Osteoblast (primary cell): ENCODE results near the gene TMEM17. TPM values are rescaled to one million over a fixed set of nuclear protein-coding genes. Genes with fewer than 3 reads are reported as not detected.

Experiments
- DNase-seq: peaks from one replicate; pipeline ENCODE4 v3.0.0; 2011; ENCODE audit warnings: low spot score, mixed read lengths; ENCODE audit not compliant: insufficient read length; ENCODE audit errors: missing footprints
- H2AFZ ChIP-seq: 2 replicates; pipeline ENCODE4 v1.6.0; 2011; ENCODE audit warnings: mild to moderate bottlenecking, low read length
- H3K27ac ChIP-seq: 2 replicates; pipeline ENCODE4 v1.5.1; 2011; ENCODE audit warnings: mild to moderate bottlenecking, low read depth, low read length, moderate library complexity
- H3K27me3 ChIP-seq: 2 replicates; pipeline ENCODE4 v1.6.0; 2012; ENCODE audit warnings: mild to moderate bottlenecking, control low read depth, inconsistent platforms, low read length, moderate library complexity; ENCODE audit not compliant: insufficient read depth
- H3K36me3 ChIP-seq: 2 replicates; pipeline ENCODE4 v1.5.1; 2011; ENCODE audit warnings: mild to moderate bottlenecking, low read length, control low read depth, moderate library complexity; ENCODE audit not compliant: insufficient read depth
- H3K4me1 ChIP-seq: 2 replicates; pipeline ENCODE4 v1.5.1; 2011; ENCODE audit warnings: mild to moderate bottlenecking, low read length, control low read depth, moderate library complexity; ENCODE audit not compliant: insufficient read depth
- H3K4me2 ChIP-seq: 2 replicates; pipeline ENCODE4 v1.6.0; 2011; ENCODE audit warnings: mild to moderate bottlenecking, low read length; ENCODE audit not compliant: insufficient read depth
- H3K4me3 ChIP-seq: fragments of 200-600 bp; sonication (generic); 3 replicates; pipeline ENCODE4 v1.5.1; 2012; ENCODE audit warnings: mild to moderate bottlenecking, low read length, inconsistent platforms; ENCODE audit not compliant: insufficient read depth
- H3K79me2 ChIP-seq: 2 replicates; pipeline ENCODE4 v1.6.0; 2012; ENCODE audit warnings: mild to moderate bottlenecking, low read length, control low read depth, inconsistent platforms; ENCODE audit not compliant: insufficient read depth
- H3K9me3 ChIP-seq: 2 replicates; pipeline ENCODE4 v1.5.1; 2011; ENCODE audit warnings: low read depth, low read length, control low read depth
- H4K20me1 ChIP-seq: 2 replicates; pipeline ENCODE4 v1.6.0; 2012; ENCODE audit warnings: mild to moderate bottlenecking, low read length, control low read depth; ENCODE audit not compliant: insufficient read depth
- total RNA-seq: library from RNA; depleted of rRNA; stranded (reverse); fragments of >200 nt; gene quantifications from 2 replicates; pipeline ENCODE4 v1.2.3, GENCODE V29; 2012
- TF ChIP-seq, protein P1 (sequence below): IDR thresholded peaks from 2 replicates; pipeline ENCODE4 v1.5.1; 2011; ENCODE audit warnings: mild to moderate bottlenecking, low read depth, low read length, moderate library complexity; ENCODE audit errors: extremely low read depth

Gene TMEM17
- total RNA-seq, 1 donor, result 3.3 TPM

DNA sequence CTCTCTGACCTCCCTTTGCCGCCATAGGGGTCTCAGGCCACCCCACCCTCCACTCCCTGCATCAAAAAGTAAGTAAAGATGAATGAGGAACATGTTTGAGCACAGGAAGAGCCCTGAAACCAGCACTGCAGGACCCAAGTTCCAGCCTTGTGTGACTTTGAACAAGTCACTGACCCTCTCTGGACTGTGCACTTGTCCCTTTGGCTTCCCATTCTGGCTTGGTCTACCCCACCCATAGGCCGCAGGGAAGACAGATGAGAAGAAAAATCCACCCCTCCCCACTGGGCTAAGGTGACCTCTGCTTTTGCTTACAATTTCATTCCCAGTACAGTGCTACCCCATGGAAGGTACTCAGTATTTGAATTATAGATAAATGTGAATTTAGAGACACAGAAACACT is 43.8 kb downstream of the TMEM17 start:
- no peak for DNase-seq
- Histone ChIP-seq H3K9me3 (no peaks in the 10 kb centered on the region), H4K20me1 (no peaks in the 10 kb centered on the region), H2AFZ (peak overlapping the region; percentile 37), H3K79me2 (no peaks in the 10 kb centered on the region), H3K4me2 (peak overlapping the region; percentile 8), H3K4me3 (no peak overlapping the region), H3K4me1 (peaks cover 11% of the 10 kb centered on the region), H3K27me3 (no peaks in the 10 kb centered on the region), H3K36me3 (no peaks in the 10 kb centered on the region), H3K27ac (no peak overlapping the region)
- TF ChIP-seq, protein P1, sequence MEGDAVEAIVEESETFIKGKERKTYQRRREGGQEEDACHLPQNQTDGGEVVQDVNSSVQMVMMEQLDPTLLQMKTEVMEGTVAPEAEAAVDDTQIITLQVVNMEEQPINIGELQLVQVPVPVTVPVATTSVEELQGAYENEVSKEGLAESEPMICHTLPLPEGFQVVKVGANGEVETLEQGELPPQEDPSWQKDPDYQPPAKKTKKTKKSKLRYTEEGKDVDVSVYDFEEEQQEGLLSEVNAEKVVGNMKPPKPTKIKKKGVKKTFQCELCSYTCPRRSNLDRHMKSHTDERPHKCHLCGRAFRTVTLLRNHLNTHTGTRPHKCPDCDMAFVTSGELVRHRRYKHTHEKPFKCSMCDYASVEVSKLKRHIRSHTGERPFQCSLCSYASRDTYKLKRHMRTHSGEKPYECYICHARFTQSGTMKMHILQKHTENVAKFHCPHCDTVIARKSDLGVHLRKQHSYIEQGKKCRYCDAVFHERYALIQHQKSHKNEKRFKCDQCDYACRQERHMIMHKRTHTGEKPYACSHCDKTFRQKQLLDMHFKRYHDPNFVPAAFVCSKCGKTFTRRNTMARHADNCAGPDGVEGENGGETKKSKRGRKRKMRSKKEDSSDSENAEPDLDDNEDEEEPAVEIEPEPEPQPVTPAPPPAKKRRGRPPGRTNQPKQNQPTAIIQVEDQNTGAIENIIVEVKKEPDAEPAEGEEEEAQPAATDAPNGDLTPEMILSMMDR, result no peak

DNA sequence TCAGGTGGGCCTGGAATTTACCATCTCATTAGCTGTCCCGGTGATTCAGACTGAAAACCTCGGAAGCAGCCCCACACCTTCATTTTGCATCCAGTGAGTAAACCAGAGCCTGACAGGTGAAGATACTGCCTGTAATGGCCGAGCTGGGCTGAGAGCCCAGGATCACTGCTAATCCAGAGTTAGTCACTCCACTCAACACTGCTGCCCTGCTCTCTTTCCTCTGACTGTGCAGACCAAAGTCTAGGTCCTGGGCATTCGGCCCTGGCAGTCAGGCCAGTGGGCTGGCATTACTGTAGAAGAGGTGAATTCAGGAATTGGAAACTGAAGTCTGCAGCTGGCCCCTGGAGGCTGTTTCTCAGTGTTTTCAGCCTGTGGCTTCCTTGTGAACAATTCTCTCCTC is 44.3 kb downstream of the TMEM17 start:
- DNase-seq, result peak; percentile 94
- no peaks in the 10 kb centered on the region for H3K79me2 ChIP-seq
- H3K9me3 ChIP-seq, result no peaks in the 10 kb centered on the region
- TF ChIP-seq, protein P1, result no peak
- H3K27me3 ChIP-seq, result no peaks in the 10 kb centered on the region
- no peak overlapping the region for H3K27ac ChIP-seq
- peaks cover 13% of the 10 kb centered on the region for H3K4me1 ChIP-seq
- H2AFZ ChIP-seq, result peak overlapping the region; percentile 37
- H4K20me1 ChIP-seq, result no peaks in the 10 kb centered on the region
- no peak overlapping the region for H3K4me3 ChIP-seq
- H3K4me2 ChIP-seq, result peak overlapping the region; percentile 8
- no peaks in the 10 kb centered on the region for H3K36me3 ChIP-seq

DNA sequence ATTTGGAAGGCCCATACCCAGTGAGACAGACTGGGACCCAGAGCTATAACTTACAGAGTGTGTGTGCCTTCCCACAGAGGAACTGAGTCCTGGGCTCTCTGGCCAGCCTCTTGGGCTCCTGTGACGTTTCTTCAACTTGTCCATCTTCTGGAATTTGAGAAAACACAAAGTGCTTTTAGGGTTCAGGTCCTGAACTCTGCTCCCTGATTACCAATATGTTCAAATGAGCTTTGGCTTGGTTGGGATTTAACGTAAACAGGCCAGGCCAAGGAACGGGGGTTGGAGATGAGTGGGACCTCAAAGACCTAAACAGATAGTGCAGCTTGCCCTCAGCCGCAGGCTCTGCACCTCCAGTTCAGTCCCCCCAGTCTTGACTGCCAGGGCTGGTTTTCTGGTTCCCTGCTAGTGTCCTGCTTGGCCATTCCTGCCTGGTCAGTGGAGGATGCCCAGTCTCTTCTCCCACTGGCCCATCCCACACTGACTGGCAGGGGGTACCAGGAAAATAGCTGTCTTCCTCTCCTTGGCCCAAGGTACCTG is 44.9 kb downstream of the TMEM17 start:
- Histone ChIP-seq H3K36me3 (no peaks in the 10 kb centered on the region), H3K4me1 (peaks cover 19% of the 10 kb centered on the region), H3K27me3 (no peaks in the 10 kb centered on the region), H3K27ac (no peak overlapping the region), H3K9me3 (no peaks in the 10 kb centered on the region), H2AFZ (no peak overlapping the region), H3K4me3 (no peak overlapping the region), H3K79me2 (no peaks in the 10 kb centered on the region), H3K4me2 (no peak overlapping the region), H4K20me1 (no peaks in the 10 kb centered on the region)
- TF ChIP-seq, protein P1, result no peak
- DNase-seq, result no peak

DNA sequence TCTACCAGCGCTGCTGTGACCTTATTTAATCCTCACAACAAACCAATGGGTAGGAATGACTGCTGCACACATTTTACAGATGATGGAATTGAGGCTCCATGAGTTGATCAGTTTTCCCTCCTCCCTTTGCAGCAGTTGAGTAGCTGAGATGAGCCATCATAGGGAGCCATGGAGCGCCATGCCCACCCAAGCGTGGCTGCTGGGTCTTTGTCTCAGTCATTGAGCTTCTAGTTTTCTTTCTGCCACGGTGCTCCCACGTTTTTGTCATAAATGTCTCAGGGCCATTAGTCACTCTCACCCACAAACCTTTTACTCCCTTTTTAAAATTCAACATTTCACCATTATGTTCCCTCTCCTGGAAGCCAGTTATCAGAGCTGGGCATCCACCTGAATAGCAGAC is 45.8 kb downstream of the TMEM17 start:
- H3K27me3 ChIP-seq, result no peaks in the 10 kb centered on the region
- H3K9me3 ChIP-seq, result no peaks in the 10 kb centered on the region
- H2AFZ ChIP-seq, result no peak overlapping the region
- peaks cover 19% of the 10 kb centered on the region for H3K4me1 ChIP-seq
- no peak overlapping the region for H3K4me3 ChIP-seq
- no peaks in the 10 kb centered on the region for H4K20me1 ChIP-seq
- no peaks in the 10 kb centered on the region for H3K79me2 ChIP-seq
- DNase-seq, result no peak
- no peak overlapping the region for H3K27ac ChIP-seq
- TF ChIP-seq, protein P1, result no peak
- H3K36me3 ChIP-seq, result no peaks in the 10 kb centered on the region
- H3K4me2 ChIP-seq, result no peak overlapping the region
